HCT116 (cell line): ENCODE results near the gene SAMD10.
A peak's percentile ranks its signal among the peaks of the same experiment; 100 is the strongest.

ENCODE experiments used
- EGR1 ChIP-seq: IDR thresholded peaks from 2 replicates; pipeline ENCODE4 v1.6.1; 2012; ENCODE audit warnings: low read depth
- EZH2phosphoT487 ChIP-seq: fragments of 200-600 bp; IDR thresholded peaks from 2 replicates; pipeline ENCODE4 v1.6.1; 2018; ENCODE audit warnings: antibody characterized with exemption, borderline replicate concordance
- YY1 ChIP-seq: IDR thresholded peaks from 2 replicates; pipeline ENCODE4 v1.6.1; 2011; ENCODE audit warnings: low read length, low read depth, moderate library complexity, mild to moderate bottlenecking; ENCODE audit not compliant: insufficient replicate concordance; ENCODE audit errors: extremely low read depth
- TF ChIP-seq, protein P1 (sequence below), 3 experiments: fragments of 200-600 bp in 1 of 3; sonication (generic) in 1 of 3; IDR thresholded peaks in 2 of 3; conservative IDR thresholded peaks in 1 of 3; 2 replicates each; pipeline ENCODE4 v1.5.1; 2012 to 2017; ENCODE audit warnings: low read depth in 2 of 3, low read length in 2 of 3, antibody characterized with exemption in 1 of 3, borderline replicate concordance in 1 of 3, control low read depth in 1 of 3, mild to moderate bottlenecking in 1 of 3, mixed read lengths in 1 of 3, mixed run types in 1 of 3, moderate library complexity in 1 of 3; ENCODE audit not compliant: insufficient read depth in 1 of 3

DNA sequence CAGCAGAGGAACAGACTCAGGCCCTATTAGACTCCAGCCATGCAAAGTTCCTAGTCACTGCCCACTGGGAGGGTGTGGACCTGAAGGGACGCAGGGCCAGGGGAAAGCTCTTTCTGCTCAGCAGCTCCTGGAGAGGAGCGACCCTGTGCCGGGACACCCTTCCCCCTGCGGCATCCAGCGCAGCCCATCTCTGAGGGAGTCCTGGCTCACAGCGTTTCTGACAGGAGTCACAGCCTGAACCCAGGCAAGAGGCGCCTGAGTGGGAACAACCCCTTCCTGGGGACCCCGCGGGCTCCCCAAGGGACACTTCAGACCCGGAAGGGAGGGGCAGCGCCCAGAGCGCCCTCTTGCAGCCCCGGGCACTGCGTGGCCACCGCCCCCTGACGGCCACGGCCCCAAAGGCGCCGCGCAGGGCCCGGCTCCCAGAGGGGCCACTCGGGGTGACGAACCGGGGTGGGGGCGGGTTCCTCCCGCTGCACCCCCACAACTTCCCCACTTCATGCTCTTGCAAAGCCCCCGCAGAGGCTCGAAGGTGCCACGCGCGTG is 24.1 kb downstream of the SAMD10 start:
- TF ChIP-seq EZH2phosphoT487, result no peak
- TF ChIP-seq, protein P1, sequence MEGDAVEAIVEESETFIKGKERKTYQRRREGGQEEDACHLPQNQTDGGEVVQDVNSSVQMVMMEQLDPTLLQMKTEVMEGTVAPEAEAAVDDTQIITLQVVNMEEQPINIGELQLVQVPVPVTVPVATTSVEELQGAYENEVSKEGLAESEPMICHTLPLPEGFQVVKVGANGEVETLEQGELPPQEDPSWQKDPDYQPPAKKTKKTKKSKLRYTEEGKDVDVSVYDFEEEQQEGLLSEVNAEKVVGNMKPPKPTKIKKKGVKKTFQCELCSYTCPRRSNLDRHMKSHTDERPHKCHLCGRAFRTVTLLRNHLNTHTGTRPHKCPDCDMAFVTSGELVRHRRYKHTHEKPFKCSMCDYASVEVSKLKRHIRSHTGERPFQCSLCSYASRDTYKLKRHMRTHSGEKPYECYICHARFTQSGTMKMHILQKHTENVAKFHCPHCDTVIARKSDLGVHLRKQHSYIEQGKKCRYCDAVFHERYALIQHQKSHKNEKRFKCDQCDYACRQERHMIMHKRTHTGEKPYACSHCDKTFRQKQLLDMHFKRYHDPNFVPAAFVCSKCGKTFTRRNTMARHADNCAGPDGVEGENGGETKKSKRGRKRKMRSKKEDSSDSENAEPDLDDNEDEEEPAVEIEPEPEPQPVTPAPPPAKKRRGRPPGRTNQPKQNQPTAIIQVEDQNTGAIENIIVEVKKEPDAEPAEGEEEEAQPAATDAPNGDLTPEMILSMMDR (IDR thresholded peaks at IDR 0.05 in 2 of 3, conservative IDR thresholded peaks at IDR 0.05 in 1 of 3; ENCODE audit: borderline replicate concordance in 1 of 3, insufficient read depth in 1 of 3, low read depth in 2 of 3, low read length in 2 of 3), result peak in 2 of 3 experiments; percentile 42 to 43; a peak in 4 of 6 replicates
- TF ChIP-seq YY1, result no peak
- TF ChIP-seq EGR1, result no peak
